Measurements from ENCODE around the gene GOPC. TPM values are rescaled to one million over a fixed set of nuclear protein-coding genes. Genes with fewer than 3 reads are reported as not detected.

The GOPC gene
- total and polyA plus RNA-seq, 2 of the 13 experiments (the other 11 are each of a cell fraction or from before 2014, with no cell fraction given) = 20.9 to 41.5 TPM

DNA sequence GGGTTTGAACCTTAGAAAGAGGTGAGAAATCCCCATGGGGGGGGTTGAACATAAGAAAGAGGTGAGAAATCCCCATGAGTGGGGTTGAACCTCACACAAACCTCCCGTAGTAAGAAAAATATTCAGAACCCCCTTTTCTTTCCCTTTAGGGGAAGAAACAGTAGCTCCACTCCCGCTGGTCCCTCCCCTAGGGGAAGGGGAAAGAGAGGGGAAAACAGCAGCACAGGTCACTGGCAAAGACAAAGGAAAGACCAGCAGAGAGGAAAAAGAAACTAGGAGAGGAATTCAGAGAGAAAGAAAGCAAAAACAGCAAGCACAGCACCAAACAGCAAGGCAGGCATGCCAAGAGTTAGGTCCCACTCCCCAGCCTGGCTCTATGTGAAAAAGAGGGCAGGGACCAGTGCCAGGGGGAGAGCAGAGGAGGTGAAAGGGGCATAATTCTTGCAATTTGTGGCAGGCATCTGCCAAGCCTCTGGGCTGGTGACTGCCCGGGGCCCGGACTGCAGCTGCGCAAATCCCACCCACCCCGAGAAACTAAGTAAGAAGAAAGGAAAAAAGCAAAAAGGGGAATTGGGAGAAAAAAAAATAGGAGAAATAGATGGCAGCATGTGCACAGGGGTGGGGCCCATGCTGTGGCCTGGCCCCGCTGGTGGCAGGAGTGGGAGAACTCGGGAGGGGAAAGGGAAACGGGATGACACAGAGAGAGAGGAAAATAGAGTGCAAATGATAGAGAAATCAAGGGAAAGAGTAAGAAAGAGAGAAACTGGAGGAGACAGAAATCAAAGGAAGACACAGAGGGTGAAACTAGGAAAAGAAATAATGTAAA lies 15.1 kb upstream of the GOPC start:
- in situ Hi-C loops (cut with HindIII; ENCODE audit: extremely low pct_ligation_motif_present, low pct_unique_long_range_greater_than_20kb) (loop anchor here (25.0 kb wide), 1 partner anchor 655 kb away; no protein-coding TSS in a partner anchor), intact Hi-C loops (cut with micrococcal nuclease; ENCODE audit: unreplicated experiment) (no loop called here)
- ATAC-seq (no peak), FAIRE-seq (no peak), DNase-seq (ENCODE audit: low spot score) (no peak)
- H3K4me2 ChIP-seq (ENCODE audit: low read depth, low read length) = no peak overlapping the region
- 74% methylated on average over 9 of the region's 9 CpGs for WGBS (ENCODE audit: low lambda C conversion rate)
- no peaks in the 10 kb centered on the region for H4K20me1 ChIP-seq (ENCODE audit: insufficient read depth, low read length)
- no peak overlapping the region for H3K9ac ChIP-seq (ENCODE audit: insufficient read depth, low read depth, low read length)
- no peaks in the 10 kb centered on the region for H3K36me3 ChIP-seq (replicated peaks in 1 of 2; ENCODE audit: control insufficient read depth in 1 of 2, insufficient read depth in 2 of 2, low read length in 2 of 2)
- H3K27me3 ChIP-seq (ENCODE audit: control insufficient read depth in 1 of 2, insufficient read depth in 2 of 2, low read length in 2 of 2) = no peaks in the 10 kb centered on the region
- CTCF ChIA-PET (ENCODE audit: low intra/inter-chr PET ratio, low total read pairs) = interaction anchor here (0.8 kb wide), 1 partner anchor 12 kb away, joined by 3 read pairs; no protein-coding TSS in a partner anchor
- no peak overlapping the region for H3K27ac ChIP-seq (ENCODE audit: extremely low read length, insufficient read depth, low read length)
- TF ChIP-seq, protein P1, sequence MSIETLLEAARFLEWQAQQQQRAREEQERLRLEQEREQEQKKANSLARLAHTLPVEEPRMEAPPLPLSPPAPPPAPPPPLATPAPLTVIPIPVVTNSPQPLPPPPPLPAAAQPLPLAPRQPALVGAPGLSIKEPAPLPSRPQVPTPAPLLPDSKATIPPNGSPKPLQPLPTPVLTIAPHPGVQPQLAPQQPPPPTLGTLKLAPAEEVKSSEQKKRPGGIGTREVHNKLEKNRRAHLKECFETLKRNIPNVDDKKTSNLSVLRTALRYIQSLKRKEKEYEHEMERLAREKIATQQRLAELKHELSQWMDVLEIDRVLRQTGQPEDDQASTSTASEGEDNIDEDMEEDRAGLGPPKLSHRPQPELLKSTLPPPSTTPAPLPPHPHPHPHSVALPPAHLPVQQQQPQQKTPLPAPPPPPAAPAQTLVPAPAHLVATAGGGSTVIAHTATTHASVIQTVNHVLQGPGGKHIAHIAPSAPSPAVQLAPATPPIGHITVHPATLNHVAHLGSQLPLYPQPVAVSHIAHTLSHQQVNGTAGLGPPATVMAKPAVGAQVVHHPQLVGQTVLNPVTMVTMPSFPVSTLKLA (IDR thresholded peaks at IDR 0.05) = peak; percentile 31; the same call in 1 of the 2 replicates
- TF ChIP-seq GTF2F1 (IDR thresholded peaks at IDR 0.05; ENCODE audit: low read length) = no peak
- no peaks in the 10 kb centered on the region for H3K79me2 ChIP-seq (ENCODE audit: insufficient read depth, low read length)
- H2AFZ ChIP-seq (ENCODE audit: low read length) = no peak overlapping the region
- no peak overlapping the region for H3K4me3 ChIP-seq (replicated peaks in 1 of 3; ENCODE audit: insufficient read depth in 1 of 3, low read depth in 2 of 3, low read length in 3 of 3)
- POLR2A ChIA-PET = no interaction called here
- H3K9me3 ChIP-seq (ENCODE audit: low read length) = no peaks in the 10 kb centered on the region
- H3K4me1 ChIP-seq (ENCODE audit: insufficient read depth, low read length) = no peaks in the 10 kb centered on the region
- no TSS peak for BruUV-seq (replicated peaks)

DNA sequence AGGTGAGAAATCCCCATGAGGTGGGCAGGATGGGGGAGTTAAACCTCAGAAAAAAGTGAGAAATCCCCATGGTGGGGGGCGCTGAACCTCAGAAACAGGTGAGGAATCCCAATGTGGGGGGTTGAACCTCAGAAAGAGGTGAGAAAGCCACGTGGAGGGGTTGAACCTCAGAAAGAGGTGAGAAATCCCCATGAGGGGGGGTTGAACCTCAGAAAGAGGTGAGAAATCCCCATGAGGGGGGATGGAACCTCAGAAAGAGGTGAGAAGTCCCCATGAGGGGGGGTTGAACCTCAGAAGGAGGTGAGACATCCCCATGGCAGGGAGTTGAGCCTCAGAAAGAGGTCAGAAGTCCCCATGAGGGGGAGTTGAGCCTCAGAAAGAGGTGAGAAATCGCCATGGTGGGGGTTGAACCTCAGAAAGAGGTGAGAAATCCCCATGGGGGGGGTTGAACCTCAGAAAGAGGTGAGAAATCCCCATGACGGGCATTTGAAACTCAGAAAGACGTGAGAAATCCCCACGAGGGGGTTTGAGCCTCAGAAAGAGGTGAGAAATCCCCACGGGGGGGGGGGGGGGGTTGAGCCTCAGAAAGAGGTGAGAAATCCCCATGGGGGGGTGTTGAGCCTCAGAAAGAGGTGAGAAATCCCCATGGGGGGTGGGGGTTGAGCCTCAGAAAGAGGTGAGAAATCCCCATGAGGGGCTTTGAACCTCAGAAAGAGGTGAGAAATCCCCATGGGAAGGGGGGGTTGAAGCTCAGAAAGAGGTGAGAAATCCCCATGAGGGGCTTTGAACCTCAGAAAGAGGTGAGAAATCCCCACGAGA lies 14.3 kb upstream of the GOPC start:
- Histone ChIP-seq H3K27ac (ENCODE audit: extremely low read length, insufficient read depth, low read length) (no peak overlapping the region), H3K4me2 (ENCODE audit: low read depth, low read length) (no peak overlapping the region), H3K9me3 (ENCODE audit: low read length) (no peaks in the 10 kb centered on the region), H3K4me1 (ENCODE audit: insufficient read depth, low read length) (no peaks in the 10 kb centered on the region), H3K36me3 (replicated peaks in 1 of 2; ENCODE audit: control insufficient read depth in 1 of 2, insufficient read depth in 2 of 2, low read length in 2 of 2) (no peaks in the 10 kb centered on the region), H3K4me3 (replicated peaks in 1 of 3; ENCODE audit: insufficient read depth in 1 of 3, low read depth in 2 of 3, low read length in 3 of 3) (no peak overlapping the region), H3K27me3 (ENCODE audit: control insufficient read depth in 1 of 2, insufficient read depth in 2 of 2, low read length in 2 of 2) (no peaks in the 10 kb centered on the region), H3K79me2 (ENCODE audit: insufficient read depth, low read length) (no peaks in the 10 kb centered on the region), H2AFZ (ENCODE audit: low read length) (no peak overlapping the region), H4K20me1 (ENCODE audit: insufficient read depth, low read length) (no peaks in the 10 kb centered on the region), H3K9ac (ENCODE audit: insufficient read depth, low read depth, low read length) (no peak overlapping the region)
- in situ Hi-C loops (cut with HindIII; ENCODE audit: extremely low pct_ligation_motif_present, low pct_unique_long_range_greater_than_20kb) = loop anchor here (25.0 kb wide), 1 partner anchor 654 kb away; no protein-coding TSS in a partner anchor
- TF ChIP-seq, protein P2, sequence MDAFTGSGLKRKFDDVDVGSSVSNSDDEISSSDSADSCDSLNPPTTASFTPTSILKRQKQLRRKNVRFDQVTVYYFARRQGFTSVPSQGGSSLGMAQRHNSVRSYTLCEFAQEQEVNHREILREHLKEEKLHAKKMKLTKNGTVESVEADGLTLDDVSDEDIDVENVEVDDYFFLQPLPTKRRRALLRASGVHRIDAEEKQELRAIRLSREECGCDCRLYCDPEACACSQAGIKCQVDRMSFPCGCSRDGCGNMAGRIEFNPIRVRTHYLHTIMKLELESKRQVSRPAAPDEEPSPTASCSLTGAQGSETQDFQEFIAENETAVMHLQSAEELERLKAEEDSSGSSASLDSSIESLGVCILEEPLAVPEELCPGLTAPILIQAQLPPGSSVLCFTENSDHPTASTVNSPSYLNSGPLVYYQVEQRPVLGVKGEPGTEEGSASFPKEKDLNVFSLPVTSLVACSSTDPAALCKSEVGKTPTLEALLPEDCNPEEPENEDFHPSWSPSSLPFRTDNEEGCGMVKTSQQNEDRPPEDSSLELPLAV (CRISPR knock-in tag; conservative IDR thresholded peaks at IDR 0.05; ENCODE audit: low read depth) = no peak
- TF ChIP-seq PLRG1 (conservative IDR thresholded peaks at IDR 0.05) (no peak), ZMYM2 (CRISPR knock-in tag; IDR thresholded peaks at IDR 0.05) (no peak), CTCF (CRISPR knock-in tag; IDR thresholded peaks at IDR 0.05) (no peak), ZC3H4 (CRISPR knock-in tag; IDR thresholded peaks at IDR 0.05; ENCODE audit: borderline replicate concordance) (no peak), HNRNPL (IDR thresholded peaks at IDR 0.05; ENCODE audit: low read depth, low read length) (no peak), ZFP90 (CRISPR knock-in tag; IDR thresholded peaks at IDR 0.05; ENCODE audit: borderline replicate concordance) (no peak)
- WGBS (ENCODE audit: low lambda C conversion rate) = 51% methylated on average over 8 of the region's 8 CpGs
- no TSS peak for BruUV-seq (replicated peaks)
- POLR2A ChIA-PET = no interaction called here
- FAIRE-seq (no peak), ATAC-seq (no peak), DNase-seq (ENCODE audit: low spot score) (no peak)
- intact Hi-C loops (cut with micrococcal nuclease; ENCODE audit: unreplicated experiment) = no loop called here
- CTCF ChIA-PET (ENCODE audit: low intra/inter-chr PET ratio, low total read pairs) = no interaction called here
